Astrocyte (in vitro differentiated cells and primary cell): ENCODE results near the gene DNAH6.

ENCODE experiments used
- EZH2 ChIP-seq: IDR thresholded peaks from 2 replicates; pipeline ENCODE4 v1.6.1; 2012; ENCODE audit warnings: mild to moderate bottlenecking, low read length, inconsistent platforms; ENCODE audit not compliant: insufficient read depth
- TF ChIP-seq, protein P1 (sequence below): IDR thresholded peaks from 2 replicates; pipeline ENCODE4 v1.5.1; 2011; ENCODE audit warnings: low read depth, mild to moderate bottlenecking, inconsistent platforms, low read length, moderate library complexity; ENCODE audit not compliant: insufficient read depth

GRCh38 chr2:84477886-84478285 lies 38.4 kb upstream of the DNAH6 start:
- TF ChIP-seq, protein P1, sequence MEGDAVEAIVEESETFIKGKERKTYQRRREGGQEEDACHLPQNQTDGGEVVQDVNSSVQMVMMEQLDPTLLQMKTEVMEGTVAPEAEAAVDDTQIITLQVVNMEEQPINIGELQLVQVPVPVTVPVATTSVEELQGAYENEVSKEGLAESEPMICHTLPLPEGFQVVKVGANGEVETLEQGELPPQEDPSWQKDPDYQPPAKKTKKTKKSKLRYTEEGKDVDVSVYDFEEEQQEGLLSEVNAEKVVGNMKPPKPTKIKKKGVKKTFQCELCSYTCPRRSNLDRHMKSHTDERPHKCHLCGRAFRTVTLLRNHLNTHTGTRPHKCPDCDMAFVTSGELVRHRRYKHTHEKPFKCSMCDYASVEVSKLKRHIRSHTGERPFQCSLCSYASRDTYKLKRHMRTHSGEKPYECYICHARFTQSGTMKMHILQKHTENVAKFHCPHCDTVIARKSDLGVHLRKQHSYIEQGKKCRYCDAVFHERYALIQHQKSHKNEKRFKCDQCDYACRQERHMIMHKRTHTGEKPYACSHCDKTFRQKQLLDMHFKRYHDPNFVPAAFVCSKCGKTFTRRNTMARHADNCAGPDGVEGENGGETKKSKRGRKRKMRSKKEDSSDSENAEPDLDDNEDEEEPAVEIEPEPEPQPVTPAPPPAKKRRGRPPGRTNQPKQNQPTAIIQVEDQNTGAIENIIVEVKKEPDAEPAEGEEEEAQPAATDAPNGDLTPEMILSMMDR = no peak
- TF ChIP-seq EZH2 = no peak
